GM12891 (cell line): ENCODE measurements around the gene RNF186.

Experiments
- POLR2A ChIP-seq: IDR thresholded peaks from 2 replicates; pipeline ENCODE4 v1.6.1; 2011; ENCODE audit warnings: low read depth, low read length, control low read depth
- POLR2AphosphoS5 ChIP-seq: IDR thresholded peaks from 2 replicates; pipeline ENCODE4 v1.6.1; 2011; ENCODE audit warnings: low read depth, low read length, control low read depth
- SPI1 ChIP-seq: IDR thresholded peaks from 2 replicates; pipeline ENCODE4 v1.6.1; 2011; ENCODE audit warnings: low read depth, low read length, control low read depth
- TAF1 ChIP-seq: IDR thresholded peaks from 2 replicates; pipeline ENCODE4 v1.6.1; 2011; ENCODE audit warnings: low read depth, low read length, control low read depth

DNA sequence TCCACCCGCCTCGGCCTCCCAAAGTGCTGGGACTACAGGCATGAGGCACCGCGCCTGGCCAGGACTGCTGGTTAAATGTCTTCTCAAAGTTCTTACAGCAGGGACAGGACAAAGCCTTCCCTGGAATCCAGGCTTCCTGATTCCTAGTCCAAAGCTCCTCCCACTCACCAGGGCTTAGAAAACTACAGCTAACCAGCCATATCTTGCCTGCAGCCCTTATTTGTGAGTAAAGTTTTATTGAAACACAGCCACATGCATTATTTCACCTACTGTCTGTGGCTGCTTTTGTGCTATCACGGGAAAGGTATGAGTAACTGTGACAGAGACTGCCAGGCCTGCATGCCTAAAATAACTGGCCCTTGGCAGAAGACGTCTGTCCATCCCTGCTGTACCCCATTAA is 39.8 kb downstream of the RNF186 start:
- TF ChIP-seq TAF1, result no peak
- TF ChIP-seq POLR2A, result no peak
- no peak for TF ChIP-seq POLR2AphosphoS5
- TF ChIP-seq SPI1, result no peak
